Loucy (cell line): ENCODE measurements around the gene DEFB121.

ENCODE experiments used
- H2AFZ ChIP-seq: fragments of 200-600 bp; sonication (generic); 2 replicates; pipeline ENCODE4 v1.6.0; 2016; ENCODE audit warnings: antibody characterized with exemption, mild to moderate bottlenecking, low read length, moderate library complexity
- H3F3A ChIP-seq: fragments of 200-600 bp; 2 replicates; pipeline ENCODE4 v1.6.0; 2016; ENCODE audit warnings: antibody characterized with exemption, low read depth, mild to moderate bottlenecking
- H3K27me3 ChIP-seq: fragments of 200-600 bp; sonication (generic); 2 replicates; pipeline ENCODE4 v1.6.1; 2014; ENCODE audit warnings: low read length, mild to moderate bottlenecking; ENCODE audit not compliant: insufficient read depth, poor library complexity, severe bottlenecking
- H3K36me3 ChIP-seq: fragments of 200-600 bp; sonication (generic); 2 replicates; pipeline ENCODE4 v1.6.1; 2016; ENCODE audit warnings: low read length; ENCODE audit not compliant: insufficient read depth
- H3K4me1 ChIP-seq: fragments of 200-600 bp; sonication (generic); 2 replicates; pipeline ENCODE4 v1.5.1; 2014; ENCODE audit warnings: low read length, mild to moderate bottlenecking; ENCODE audit not compliant: insufficient read depth, poor library complexity, severe bottlenecking
- H3K4me2 ChIP-seq: fragments of 200-600 bp; sonication (generic); 2 replicates; pipeline ENCODE4 v1.6.0; 2014; ENCODE audit warnings: antibody characterized with exemption, low read length, low read depth, mild to moderate bottlenecking; ENCODE audit not compliant: poor library complexity, severe bottlenecking
- H3K4me3 ChIP-seq: fragments of 200-600 bp; sonication (generic); 2 replicates; pipeline ENCODE4 v1.5.1; 2014; ENCODE audit warnings: low read length, mild to moderate bottlenecking, mixed read lengths; ENCODE audit not compliant: poor library complexity, severe bottlenecking
- H3K79me2 ChIP-seq: fragments of 200-600 bp; sonication (generic); 2 replicates; pipeline ENCODE4 v1.6.1; 2014; ENCODE audit warnings: low read length; ENCODE audit not compliant: insufficient read depth
- H3K9ac ChIP-seq: fragments of 200-600 bp; sonication (generic); 2 replicates; pipeline ENCODE4 v1.6.0; 2014; ENCODE audit warnings: mild to moderate bottlenecking, low read depth, low read length, moderate library complexity; ENCODE audit not compliant: poor library complexity, severe bottlenecking
- H3K9me2 ChIP-seq: fragments of 200-600 bp; sonication (generic); replicated peaks from 2 replicates; pipeline ENCODE4 v1.6.1; 2016; ENCODE audit warnings: low read depth, low read length, mixed read lengths
- H3K9me3 ChIP-seq: fragments of 200-600 bp; sonication (generic); 2 replicates; pipeline ENCODE4 v1.6.1; 2014; ENCODE audit warnings: mild to moderate bottlenecking, antibody characterized with exemption, low read length, low read depth; ENCODE audit not compliant: insufficient read depth
- H4K20me1 ChIP-seq: fragments of 200-600 bp; sonication (generic); 2 replicates; pipeline ENCODE4 v1.6.0; 2014; ENCODE audit warnings: antibody characterized with exemption, low read length, mild to moderate bottlenecking; ENCODE audit not compliant: insufficient read depth, poor library complexity, severe bottlenecking
- CTCF ChIP-seq: fragments of 200-600 bp; sonication (generic); conservative IDR thresholded peaks from 2 replicates; pipeline ENCODE4 v1.5.1; 2014; ENCODE audit warnings: mild to moderate bottlenecking, antibody characterized with exemption, low read length
- EZH2phosphoT487 ChIP-seq: fragments of 200-600 bp; IDR thresholded peaks from 2 replicates; pipeline ENCODE4 v1.6.1; 2018; ENCODE audit warnings: antibody characterized with exemption, mild to moderate bottlenecking, moderate library complexity, borderline replicate concordance

Gene DEFB121

GRCh38 chr20:31410011-31410410 lies 4.0 kb upstream of the DEFB121 start:
- H3K79me2 ChIP-seq = no peaks in the 10 kb centered on the region
- no peaks in the 10 kb centered on the region for H4K20me1 ChIP-seq
- H3K4me1 ChIP-seq = no peaks in the 10 kb centered on the region
- H3K4me3 ChIP-seq = no peak overlapping the region
- H3K27me3 ChIP-seq = no peaks in the 10 kb centered on the region
- no peak overlapping the region for H3K4me2 ChIP-seq
- H3K36me3 ChIP-seq = no peaks in the 10 kb centered on the region
- TF ChIP-seq CTCF = no peak
- TF ChIP-seq EZH2phosphoT487 = no peak
- H3K9me3 ChIP-seq = no peaks in the 10 kb centered on the region
- H2AFZ ChIP-seq = no peak overlapping the region
- no peak overlapping the region for H3K9ac ChIP-seq
- no peaks in the 10 kb centered on the region for H3K9me2 ChIP-seq
- H3F3A ChIP-seq = no peaks in the 10 kb centered on the region

GRCh38 chr20:31403886-31404285 lies 2.1 kb downstream of the DEFB121 start:
- no peak overlapping the region for H3K4me2 ChIP-seq
- H3K9me3 ChIP-seq = no peaks in the 10 kb centered on the region; the same call in 1 of the 2 replicates
- no peaks in the 10 kb centered on the region for H4K20me1 ChIP-seq
- no peaks in the 10 kb centered on the region for H3K27me3 ChIP-seq
- no peaks in the 10 kb centered on the region for H3F3A ChIP-seq
- no peaks in the 10 kb centered on the region for H3K9me2 ChIP-seq
- H3K9ac ChIP-seq = no peak overlapping the region
- H3K4me1 ChIP-seq = no peaks in the 10 kb centered on the region
- H2AFZ ChIP-seq = no peak overlapping the region
- H3K4me3 ChIP-seq = no peak overlapping the region
- H3K79me2 ChIP-seq = no peaks in the 10 kb centered on the region
- TF ChIP-seq EZH2phosphoT487 = no peak
- no peak for TF ChIP-seq CTCF
- no peaks in the 10 kb centered on the region for H3K36me3 ChIP-seq

- Histone ChIP-seq H2AFZ (no peak overlapping the region), H3K4me3 (no peak overlapping the region), H3F3A (no peaks in the 10 kb centered on the region), H4K20me1 (no peaks in the 10 kb centered on the region), H3K9me3 (no peaks in the 10 kb centered on the region), H3K4me1 (no peaks in the 10 kb centered on the region), H3K79me2 (no peaks in the 10 kb centered on the region), H3K4me2 (no peak overlapping the region), H3K36me3 (no peaks in the 10 kb centered on the region), H3K27me3 (no peaks in the 10 kb centered on the region), H3K9ac (no peak overlapping the region), H3K9me2 (no peaks in the 10 kb centered on the region)
- TF ChIP-seq EZH2phosphoT487 (no peak), CTCF (no peak)
These were observed 11.1 kb downstream of the DEFB121 start for GRCh38 chr20:31394900-31395299.
